ENCODE measurements around the gene PPP1R12B. TPM values are rescaled to one million over a fixed set of nuclear protein-coding genes. Genes with fewer than 3 reads are reported as not detected.
"Not testable (repeated sequence)": the region's sequence is repeated elsewhere in the genome, so short reads cannot be mapped to it uniquely, and the experiment has no call there.

The PPP1R12B gene
- polyA plus RNA-seq, 3 donors = 13.3 to 23.1 (median 20.4) TPM

DNA sequence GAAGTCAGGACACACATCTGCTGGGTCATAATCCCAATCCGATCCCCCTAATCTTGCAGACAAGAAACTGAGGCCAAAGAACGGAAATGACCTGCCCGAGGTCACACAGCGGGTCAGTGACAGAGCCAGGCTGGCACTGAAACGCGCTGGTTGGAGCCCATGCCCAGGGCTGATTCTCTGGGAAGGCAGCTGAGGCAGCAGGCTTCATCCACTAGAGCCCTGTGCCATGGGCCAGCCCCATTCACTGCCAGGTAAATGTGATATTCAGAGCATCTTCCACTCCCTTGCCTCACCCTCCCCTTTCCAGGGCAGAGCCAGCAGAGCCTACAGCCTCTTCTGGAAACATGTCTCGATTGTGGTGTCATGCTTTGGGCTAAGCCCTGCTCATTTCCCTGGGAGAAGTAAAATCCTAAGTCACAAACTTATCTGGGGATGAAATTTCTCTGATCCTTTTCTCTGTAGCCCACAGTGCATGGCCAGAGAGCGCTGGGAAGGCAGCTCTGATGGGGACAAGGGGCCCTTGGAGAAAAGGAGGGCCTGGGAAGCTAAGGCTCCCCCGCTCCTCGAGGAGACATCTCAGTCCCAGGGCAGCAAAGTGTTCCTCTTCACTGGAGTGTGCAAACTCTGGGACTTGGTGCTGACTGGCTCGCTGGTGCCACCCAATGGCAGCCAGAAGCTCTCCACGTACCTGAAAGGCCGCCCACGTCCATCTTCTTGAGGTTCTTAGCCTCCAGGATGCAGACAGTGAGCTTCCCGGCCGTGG is 251.4 kb downstream of the PPP1R12B start:
- peak; percentile 66 for DNase-seq

GRCh38 chr1:202600432-202601041 is 252.0 kb downstream of the PPP1R12B start:
- no peak for DNase-seq

DNA sequence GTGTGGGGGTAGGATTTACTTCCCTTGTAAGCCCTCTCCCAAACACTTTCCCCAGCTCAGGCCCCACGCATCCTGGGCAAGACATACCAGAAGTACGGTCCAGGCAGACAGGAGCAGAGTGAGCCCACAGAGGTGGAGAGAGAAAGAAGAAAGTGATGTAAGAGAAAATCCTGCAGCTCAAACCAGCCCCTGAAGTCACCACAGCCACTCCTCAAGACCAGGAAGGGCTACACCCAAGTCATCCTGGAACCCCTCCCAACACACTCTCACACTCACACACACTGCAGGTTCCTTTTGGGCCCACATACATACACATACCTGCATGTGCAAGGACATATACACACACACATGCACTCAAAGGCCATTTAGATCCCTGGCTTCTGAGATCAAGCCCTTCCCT is 254.9 kb downstream of the PPP1R12B start:
- no peak for DNase-seq

- no peak for DNase-seq
Measured at GRCh38 chr1:202605515-202605914, 257.0 kb downstream of the PPP1R12B start.

- not testable (repeated sequence) for DNase-seq
Measured at GRCh38 chr1:202612036-202612435, 263.5 kb downstream of the PPP1R12B start.

GRCh38 chr1:202613571-202613970 is 265.1 kb downstream of the PPP1R12B start:
- DNase-seq = no peak

DNA sequence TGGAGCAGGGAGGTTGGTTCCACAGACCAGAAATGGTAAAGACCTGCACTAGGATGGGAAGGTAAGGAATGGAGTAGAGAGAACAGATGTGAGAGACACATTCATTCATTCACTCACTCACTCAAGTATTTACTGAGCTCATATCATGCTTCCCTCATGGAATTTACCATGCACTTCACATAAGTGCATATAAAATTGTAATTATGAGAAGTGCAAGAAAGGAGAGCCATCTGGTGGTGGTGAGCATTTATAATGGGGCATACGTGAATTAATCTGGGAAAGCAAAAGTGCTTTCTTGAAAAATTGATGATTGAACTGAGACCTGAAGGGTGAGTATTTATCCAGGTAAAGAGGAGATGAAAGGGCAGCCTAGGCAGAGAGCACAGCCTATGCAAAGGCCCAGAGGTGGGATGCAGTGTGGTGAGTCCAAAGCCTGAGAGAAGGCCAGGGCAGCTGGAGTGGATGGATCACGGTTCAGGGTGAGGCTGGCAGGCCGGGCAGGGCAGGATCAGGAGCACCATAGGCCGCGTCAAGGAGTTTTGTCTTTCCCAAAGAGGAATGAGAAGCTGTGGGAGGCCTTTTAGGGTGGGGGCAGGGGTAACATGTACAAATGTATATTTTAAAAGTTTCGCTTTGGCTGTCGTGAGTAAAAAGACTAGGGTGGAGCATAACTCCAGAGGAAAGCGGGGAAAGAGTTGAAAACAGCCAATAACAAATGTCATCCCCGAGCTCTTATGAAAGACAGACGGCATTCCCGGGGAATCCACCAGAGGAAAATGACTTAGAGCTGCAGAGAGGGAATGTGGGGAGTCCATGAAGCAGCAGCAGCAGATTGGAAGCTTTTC is 266.1 kb downstream of the PPP1R12B start:
- not testable (repeated sequence) for DNase-seq

GRCh38 chr1:202615208-202615500 is 266.7 kb downstream of the PPP1R12B start:
- DNase-seq = not testable (repeated sequence)

- DNase-seq = peak; percentile 29
Measured at GRCh38 chr1:202615501-202616354, 267.2 kb downstream of the PPP1R12B start.

DNA sequence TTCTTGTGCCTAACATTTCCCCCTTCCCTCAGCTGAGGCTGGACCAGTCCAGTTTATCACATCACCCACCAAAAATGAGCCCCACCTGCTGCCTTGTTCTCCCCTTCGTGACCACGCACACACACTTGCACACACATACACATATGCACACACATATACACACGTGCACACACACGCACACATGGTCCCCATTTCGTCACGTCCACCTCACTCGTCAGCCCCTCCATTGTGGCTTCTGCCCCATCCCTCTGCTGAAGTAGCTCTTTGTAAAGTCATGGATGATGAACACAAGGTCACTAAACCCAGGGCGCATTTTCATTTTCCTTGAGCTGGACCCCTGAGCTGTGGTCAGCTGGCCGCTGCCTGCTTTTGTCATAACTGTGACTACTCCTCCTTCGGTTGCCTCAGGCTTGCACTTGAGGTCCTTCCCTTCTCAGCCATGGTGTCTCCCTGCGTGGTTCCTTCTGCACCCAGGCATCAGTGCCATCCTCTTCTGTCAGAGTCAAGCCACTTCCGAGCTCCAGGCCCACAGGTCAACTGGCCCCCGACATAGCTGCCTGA is 267.9 kb downstream of the PPP1R12B start:
- no peak for DNase-seq

DNA sequence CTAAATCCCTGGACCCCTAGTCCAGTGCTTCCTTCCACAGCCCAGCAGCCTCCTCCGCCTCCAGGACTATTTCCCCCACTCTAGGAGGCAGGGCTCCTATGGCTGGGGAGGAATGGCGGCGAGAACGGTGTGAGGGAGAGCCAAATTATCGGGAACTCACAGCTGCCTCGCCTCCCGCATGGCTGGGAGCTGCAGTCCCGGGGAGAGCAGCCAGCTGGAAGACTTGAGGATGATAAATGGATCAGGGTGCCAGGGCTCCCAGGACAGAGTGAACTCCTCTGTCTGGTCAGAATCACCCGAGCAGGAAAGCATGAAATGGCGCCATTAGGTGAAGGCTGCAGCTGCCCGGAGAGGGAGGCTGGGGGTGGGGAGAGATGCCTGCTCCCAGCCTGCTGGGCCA is 270.5 kb downstream of the PPP1R12B start:
- not testable (repeated sequence) for DNase-seq

DNA sequence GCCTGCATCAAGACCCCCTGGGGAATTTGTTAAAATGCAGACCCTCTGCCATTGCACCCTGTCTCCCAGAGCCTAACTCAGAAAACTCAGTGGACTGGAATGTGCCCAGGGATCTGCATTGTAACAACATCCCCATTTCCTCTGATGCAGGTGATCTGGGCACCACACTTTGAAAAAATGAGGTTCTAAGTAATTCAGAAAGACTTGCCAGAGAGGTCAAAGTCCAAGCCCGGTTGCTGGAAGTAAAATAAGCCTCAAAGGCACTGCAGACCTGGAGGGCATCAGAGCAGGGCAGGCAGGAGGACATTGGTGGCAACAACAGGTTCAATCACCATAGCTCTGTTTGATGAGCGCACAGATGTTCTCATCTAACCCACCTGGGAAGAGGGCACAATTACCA is 271.0 kb downstream of the PPP1R12B start:
- DNase-seq = no peak

- DNase-seq = not testable (repeated sequence)
Measured at GRCh38 chr1:202620036-202620435, 271.5 kb downstream of the PPP1R12B start.

- no peak for DNase-seq
Measured at GRCh38 chr1:202621446-202621845, 272.9 kb downstream of the PPP1R12B start.

DNA sequence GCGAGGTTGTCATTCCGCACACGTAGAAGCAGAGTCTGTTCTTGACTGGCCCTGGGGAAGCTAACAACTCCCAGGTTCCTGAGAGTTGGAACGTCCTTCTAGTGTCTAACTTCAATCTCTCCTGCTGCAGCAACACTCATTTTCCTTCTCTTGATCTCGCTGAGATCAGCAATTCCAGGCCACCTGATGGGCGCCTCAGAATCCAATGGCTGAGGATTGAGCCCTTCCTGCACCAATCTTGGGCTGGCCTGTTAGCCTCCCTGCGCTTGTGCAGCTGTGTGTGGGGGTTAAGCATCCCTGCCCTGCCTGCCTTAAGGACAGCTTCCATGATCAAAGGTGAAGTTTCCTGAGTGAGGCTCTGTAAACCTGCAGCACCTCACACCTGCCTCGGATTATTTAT is 273.9 kb downstream of the PPP1R12B start:
- no peak for DNase-seq

DNA sequence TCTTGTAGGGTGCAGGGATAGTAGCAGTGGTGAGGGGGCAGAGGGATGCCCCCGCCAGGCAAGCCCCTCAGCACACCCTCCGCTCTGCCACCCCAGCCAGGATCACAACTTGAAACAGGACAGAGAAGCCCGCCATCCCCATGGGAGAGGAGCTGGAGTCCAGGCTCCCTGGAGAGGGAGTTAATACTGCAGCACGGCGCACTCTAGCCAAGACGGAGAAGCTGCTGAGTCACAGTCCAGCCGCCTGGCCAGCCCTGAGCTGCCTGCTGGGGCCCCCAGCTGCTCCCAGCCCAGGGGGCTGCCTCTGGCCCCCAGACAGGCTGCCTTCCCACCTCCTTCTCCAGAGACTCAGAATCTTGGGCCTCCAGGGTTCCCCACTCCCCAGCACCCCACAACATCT is 274.6 kb downstream of the PPP1R12B start:
- no peak for DNase-seq

DNA sequence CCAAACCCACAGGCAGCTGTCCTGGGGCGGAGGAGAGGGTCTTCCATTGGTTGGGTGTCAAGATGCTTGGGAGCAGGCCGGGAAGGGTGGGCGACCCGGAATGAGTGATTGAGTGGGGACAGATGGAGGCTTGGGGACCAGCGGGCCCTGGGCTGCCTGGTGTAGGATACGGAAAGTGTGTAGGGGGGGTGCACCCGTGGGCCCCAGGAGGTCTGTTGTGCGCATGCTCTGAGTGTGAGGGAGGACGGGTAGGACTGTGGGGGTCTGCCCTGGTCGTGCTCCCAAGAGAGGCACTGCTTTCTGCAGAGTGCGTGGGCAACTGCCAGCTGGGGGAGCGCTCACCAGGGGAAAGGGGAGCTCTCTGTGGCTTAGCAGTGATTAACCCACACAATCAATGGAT is 275.0 kb downstream of the PPP1R12B start:
- DNase-seq = not testable (repeated sequence)

DNA sequence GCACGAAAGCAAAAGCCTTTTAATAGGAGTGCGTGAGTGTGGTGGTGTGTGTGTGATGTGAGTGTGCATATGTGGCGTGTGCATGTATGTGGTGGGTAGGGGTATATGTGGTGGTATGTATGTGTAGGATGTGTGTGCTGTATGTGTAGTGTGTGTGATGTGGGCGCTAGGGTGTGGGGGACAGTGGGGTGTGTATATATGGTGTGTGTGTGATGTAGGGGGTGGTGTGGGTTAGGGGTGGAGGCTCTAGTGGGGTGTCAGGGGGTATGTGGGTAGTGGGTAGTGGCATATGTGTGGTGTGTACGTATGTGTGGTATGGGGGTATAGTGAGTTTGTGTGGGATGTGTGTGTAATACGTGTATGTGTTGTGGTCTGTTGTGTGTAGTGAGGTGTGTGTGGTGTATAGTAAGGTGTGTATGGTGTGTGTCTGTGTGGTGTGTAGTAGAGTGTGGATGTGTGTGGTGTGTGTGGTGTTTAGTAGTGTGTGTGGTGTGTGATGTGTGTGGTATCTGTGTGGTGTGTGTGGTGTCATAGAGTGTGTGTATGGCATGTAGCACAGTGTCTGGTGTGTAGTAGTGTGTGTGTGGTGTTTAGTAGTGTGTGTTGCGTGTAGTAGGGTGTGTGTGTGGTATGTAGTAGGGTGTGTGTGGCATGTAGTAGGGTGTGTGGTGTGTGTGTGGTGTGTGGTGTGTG is 275.7 kb downstream of the PPP1R12B start:
- no peak for DNase-seq

DNA sequence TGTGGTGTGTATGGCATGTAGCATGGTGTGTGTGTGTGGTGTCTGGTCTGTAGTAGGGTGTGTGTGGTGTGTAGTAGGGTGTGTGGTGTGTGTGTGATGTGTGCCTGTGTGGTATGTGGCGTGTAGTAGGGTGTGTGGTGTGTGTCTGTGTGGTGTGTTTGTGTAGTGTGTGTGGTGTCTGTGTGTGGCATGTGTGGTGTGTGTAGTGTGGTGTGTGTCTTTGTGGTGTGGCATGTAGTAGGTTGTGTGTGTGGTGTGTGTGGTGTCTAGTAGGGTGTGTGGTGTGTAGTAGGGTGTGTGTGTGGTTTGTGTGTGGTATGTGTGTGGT is 276.2 kb downstream of the PPP1R12B start:
- no peak for DNase-seq

GRCh38 chr1:202625416-202626360 is 277.2 kb downstream of the PPP1R12B start:
- no peak for DNase-seq
